ENCODE data around the gene C1QA. TPM values are rescaled to one million over a fixed set of nuclear protein-coding genes. Genes with fewer than 3 reads are reported as not detected.

C1QA gene
- total RNA-seq, result not detected in 2 replicates

GRCh38 chr1:22636353-22636752, at the start of gene C1QA:
Gene C1QA (plus strand): TSS chr1:22636628. CDS start chr1:22637617, 989 bp downstream.

GRCh38 chr1:22643381-22643780, 7.0 kb downstream of the C1QA start, which contains the start of gene C1QC:
Gene C1QC (plus strand): TSS chr1:22643633. CDS start chr1:22644024, 391 bp downstream.

GRCh38 chr1:22652881-22653316, 16.5 kb downstream of the C1QA start, which contains the start of gene C1QB:
Gene C1QB (plus strand): TSS chr1:22653236. CDS start chr1:22659463, 6,227 bp downstream.

Small RNAs within 50 kb of the gene (small RNA-seq; reads per million reads assigned to genes)
- not detected for gene MIR6127

Other genes starting within 250 kb of the C1QA start
- 11.4 and 13.6 TPM in 2 replicates for gene ZBTB40, start 184.8 kb upstream of the C1QA start, total RNA-seq
- not detected in 2 replicates for gene EPHA8, start 73.1 kb upstream of the C1QA start, total RNA-seq
- gene C1QC, start 7.0 kb downstream of the C1QA start, total RNA-seq, result not detected in 2 replicates
- not detected in 2 replicates for gene C1QB, start 16.6 kb downstream of the C1QA start, total RNA-seq
- gene EPHB2, start 74.2 kb downstream of the C1QA start, total RNA-seq, result 3.5 and 25.9 TPM in 2 replicates